Measurements from ENCODE around the gene BOD1.

Gene BOD1

GRCh38 chr5:173616577-173617118, at the start of gene BOD1:
Gene BOD1 (minus strand): TSS chr5:173616650. CDS start chr5:173616436, 214 bp downstream.
- DNase-seq: peak; percentile 92 to 97

- DNase-seq: no peak
Observed at GRCh38 chr5:173665326-173665725, 48.9 kb upstream of the BOD1 start.

- peak in 1 of 2 experiments; percentile 69 for DNase-seq
Observed at GRCh38 chr5:173664154-173664526, 47.7 kb upstream of the BOD1 start.

GRCh38 chr5:173663352-173664153, 47.1 kb upstream of the BOD1 start:
- no peak for DNase-seq

GRCh38 chr5:173662581-173663351, 46.3 kb upstream of the BOD1 start:
- no peak for DNase-seq

GRCh38 chr5:173660481-173661280, 44.2 kb upstream of the BOD1 start:
- DNase-seq: no peak

- DNase-seq: no peak
Observed at GRCh38 chr5:173659423-173659822, 43.0 kb upstream of the BOD1 start.

- DNase-seq: no peak
Observed at GRCh38 chr5:173657741-173658356, 41.4 kb upstream of the BOD1 start.

GRCh38 chr5:173655196-173655797, 38.8 kb upstream of the BOD1 start:
- no peak for DNase-seq

GRCh38 chr5:173653822-173654523, 37.5 kb upstream of the BOD1 start:
- DNase-seq: no peak

GRCh38 chr5:173648308-173648866, 31.9 kb upstream of the BOD1 start:
- no peak for DNase-seq

GRCh38 chr5:173646692-173647091, 30.2 kb upstream of the BOD1 start:
- no peak for DNase-seq

GRCh38 chr5:173645890-173646574, 29.6 kb upstream of the BOD1 start:
- DNase-seq: no peak

GRCh38 chr5:173645437-173645807, 29.0 kb upstream of the BOD1 start:
- no peak for DNase-seq

GRCh38 chr5:173644673-173645436, 28.4 kb upstream of the BOD1 start:
- no peak for DNase-seq

- peak; percentile 68 to 76 for DNase-seq
Observed at GRCh38 chr5:173643964-173644363, 27.5 kb upstream of the BOD1 start.

- DNase-seq: no peak
Observed at GRCh38 chr5:173642895-173643481, 26.5 kb upstream of the BOD1 start.

GRCh38 chr5:173642191-173642816, 25.9 kb upstream of the BOD1 start:
- DNase-seq: no peak

Measured in NCI-H524 (cell line).